ENCODE results near the gene MEGF9.

MEGF9 gene

DNA sequence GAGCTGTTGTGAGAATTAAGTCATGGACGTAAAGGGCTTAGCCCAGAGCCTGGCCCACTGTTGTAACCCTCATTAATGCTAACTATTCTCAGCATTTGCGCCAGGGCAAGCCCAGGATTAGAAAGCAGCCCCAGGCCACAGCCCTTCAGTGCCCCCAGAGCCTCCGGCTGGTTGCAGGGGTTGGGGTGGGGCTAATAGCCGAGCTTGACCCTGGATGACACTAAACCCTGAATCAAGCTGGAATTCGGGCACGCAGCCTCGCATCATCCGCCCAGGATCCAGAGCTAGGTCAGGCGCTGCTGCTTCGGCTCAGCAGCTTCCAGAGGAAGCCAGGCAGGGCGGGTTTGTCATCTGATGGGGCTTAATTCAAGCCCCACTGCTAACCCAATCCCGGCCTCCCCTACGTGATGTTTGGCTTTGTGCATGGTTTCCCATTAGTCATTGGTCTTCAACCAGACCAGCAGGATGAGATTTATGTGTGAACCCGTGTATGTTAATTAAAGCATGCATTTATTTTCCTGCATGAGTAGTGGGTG lies 1.2 kb upstream of the MEGF9 start:
- Histone ChIP-seq H3K27ac (ENCODE audit: low read length) (no peak overlapping the region), H3K36me3 (ENCODE audit: control insufficient read depth, insufficient read depth, low read length) (no peaks in the 10 kb centered on the region), H3K4me1 (ENCODE audit: control insufficient read depth, insufficient read depth, low read length) (no peaks in the 10 kb centered on the region), H3K4me3 (ENCODE audit: low read length) (no peak overlapping the region), H3K9me3 (ENCODE audit: control insufficient read depth, insufficient read depth, low read length) (no peaks in the 10 kb centered on the region), H3K27me3 (ENCODE audit: control insufficient read depth, insufficient read depth, low read length) (peaks cover 11% of the 10 kb centered on the region; the same call in 1 of the 2 replicates)
- DNase-seq (ENCODE audit: low read depth, low spot score): no peak
- WGBS (ENCODE audit: insufficient coverage, insufficient read length): no CpG with 5 or more reads among the region's 14 CpGs

DNA sequence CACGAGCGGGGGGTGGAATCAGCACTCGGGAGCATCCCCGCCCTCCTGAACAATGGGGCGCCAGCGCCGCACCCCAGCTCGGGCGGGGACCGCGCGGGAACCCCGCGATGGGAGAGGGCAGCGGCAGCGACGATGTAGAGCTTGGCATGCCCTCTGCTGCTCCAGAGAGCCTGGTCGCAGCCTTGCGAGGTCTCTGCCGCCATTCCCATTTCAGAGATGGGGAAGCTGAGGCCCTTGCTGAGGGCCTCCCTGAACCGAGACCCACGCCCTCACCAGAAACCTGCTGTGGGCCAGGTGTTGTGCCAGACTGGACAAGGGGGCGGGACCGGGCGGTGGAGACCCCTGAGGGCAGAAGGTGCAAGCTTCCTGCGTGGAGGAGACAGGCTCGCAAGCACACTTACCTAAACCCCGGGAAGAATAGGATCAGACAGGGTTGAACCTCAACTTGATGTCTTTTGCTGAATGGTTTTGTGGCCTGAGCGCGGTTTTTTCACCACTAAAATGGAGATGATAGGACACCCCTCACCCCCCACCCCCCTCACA lies 647 bp upstream of the MEGF9 start:
- no peaks in the 10 kb centered on the region for H3K4me1 ChIP-seq (ENCODE audit: control insufficient read depth, insufficient read depth, low read length)
- WGBS (ENCODE audit: insufficient coverage, insufficient read length): no CpG with 5 or more reads among the region's 30 CpGs
- H3K27me3 ChIP-seq (ENCODE audit: control insufficient read depth, insufficient read depth, low read length): peaks cover 11% of the 10 kb centered on the region; the same call in 1 of the 2 replicates
- H3K4me3 ChIP-seq (ENCODE audit: low read length): peak overlapping the region; percentile 69; the same call in 1 of the 2 replicates
- no peaks in the 10 kb centered on the region for H3K9me3 ChIP-seq (ENCODE audit: control insufficient read depth, insufficient read depth, low read length)
- no peaks in the 10 kb centered on the region for H3K36me3 ChIP-seq (ENCODE audit: control insufficient read depth, insufficient read depth, low read length)
- H3K27ac ChIP-seq (ENCODE audit: low read length): no peak overlapping the region
- no peak for DNase-seq (ENCODE audit: low read depth, low spot score)

DNA sequence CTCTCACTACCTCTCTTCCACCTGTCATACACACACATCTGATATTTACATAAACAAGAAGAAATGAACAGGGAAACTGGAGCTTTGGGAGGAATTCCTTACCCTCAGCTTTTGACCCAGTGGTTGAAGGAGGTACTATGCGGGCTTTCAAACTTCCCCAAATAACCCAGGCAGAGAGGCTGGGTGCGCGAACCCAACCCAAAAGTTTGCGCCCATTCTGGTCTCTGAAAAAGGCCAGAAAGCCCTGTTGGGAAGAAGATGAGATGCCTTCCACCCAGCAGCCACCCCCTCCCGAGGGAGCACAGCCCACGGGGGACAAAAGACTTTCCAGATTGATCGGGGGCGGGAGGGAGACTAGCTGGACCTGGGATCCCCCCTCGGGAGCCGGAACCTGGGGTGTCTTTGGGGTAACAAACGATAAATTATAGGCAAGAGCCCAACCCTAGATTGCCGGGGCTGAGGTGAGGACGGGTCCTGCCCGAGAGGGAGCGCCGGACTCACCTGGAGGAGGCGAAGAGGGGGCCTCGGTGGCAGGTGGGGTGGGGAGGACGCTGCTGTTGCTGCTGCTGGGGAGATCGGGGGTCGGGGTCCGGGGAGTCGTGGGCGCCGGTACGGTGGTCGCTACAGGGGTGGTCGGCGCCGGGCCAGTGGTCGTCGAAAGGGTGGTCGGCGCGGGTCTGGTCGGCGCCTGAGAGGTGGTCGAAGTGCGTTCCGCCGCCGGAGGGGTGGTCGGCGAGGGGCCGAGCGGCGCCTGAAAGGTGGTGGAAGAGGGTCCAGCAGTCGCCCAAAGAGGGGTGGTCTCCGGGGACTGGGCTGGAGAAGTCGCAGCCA lies 798 bp downstream of the MEGF9 start:
- Histone ChIP-seq H3K9me3 (ENCODE audit: control insufficient read depth, insufficient read depth, low read length) (no peaks in the 10 kb centered on the region), H3K27me3 (ENCODE audit: control insufficient read depth, insufficient read depth, low read length) (peaks cover 11% of the 10 kb centered on the region; the same call in 1 of the 2 replicates), H3K27ac (ENCODE audit: low read length) (no peak overlapping the region), H3K4me1 (ENCODE audit: control insufficient read depth, insufficient read depth, low read length) (no peaks in the 10 kb centered on the region), H3K36me3 (ENCODE audit: control insufficient read depth, insufficient read depth, low read length) (no peaks in the 10 kb centered on the region), H3K4me3 (ENCODE audit: low read length) (peak overlapping the region; percentile 69; the same call in 1 of the 2 replicates)
- WGBS (ENCODE audit: insufficient coverage, insufficient read length): no CpG with 5 or more reads among the region's 50 CpGs
- DNase-seq (ENCODE audit: low read depth, low spot score): no peak

DNA sequence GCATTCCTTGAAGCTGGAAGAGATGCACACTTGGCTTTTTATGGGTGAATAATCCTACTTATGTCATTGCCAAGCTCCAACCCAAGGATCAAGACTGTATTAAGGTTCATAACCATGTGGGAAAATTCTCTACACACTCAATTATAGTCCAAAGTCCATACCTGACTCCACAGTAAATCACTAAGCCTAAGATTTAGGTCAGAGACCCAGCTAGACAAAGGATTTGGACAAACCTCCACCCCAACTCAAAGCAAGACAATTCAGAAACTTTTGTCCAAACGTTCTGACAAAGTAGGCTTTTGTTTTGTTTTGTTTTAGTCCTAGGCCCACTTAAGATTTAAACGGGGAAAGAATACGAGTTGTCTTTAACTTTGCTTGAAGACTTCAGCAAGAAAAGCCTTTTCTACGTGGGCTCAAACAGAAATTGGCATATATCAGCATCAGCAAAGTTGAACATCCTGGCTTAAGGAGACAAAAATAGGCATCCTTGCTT lies 1.7 kb downstream of the MEGF9 start:
- no peak for DNase-seq (ENCODE audit: low read depth, low spot score)
- no peak overlapping the region for H3K27ac ChIP-seq (ENCODE audit: low read length)

DNA sequence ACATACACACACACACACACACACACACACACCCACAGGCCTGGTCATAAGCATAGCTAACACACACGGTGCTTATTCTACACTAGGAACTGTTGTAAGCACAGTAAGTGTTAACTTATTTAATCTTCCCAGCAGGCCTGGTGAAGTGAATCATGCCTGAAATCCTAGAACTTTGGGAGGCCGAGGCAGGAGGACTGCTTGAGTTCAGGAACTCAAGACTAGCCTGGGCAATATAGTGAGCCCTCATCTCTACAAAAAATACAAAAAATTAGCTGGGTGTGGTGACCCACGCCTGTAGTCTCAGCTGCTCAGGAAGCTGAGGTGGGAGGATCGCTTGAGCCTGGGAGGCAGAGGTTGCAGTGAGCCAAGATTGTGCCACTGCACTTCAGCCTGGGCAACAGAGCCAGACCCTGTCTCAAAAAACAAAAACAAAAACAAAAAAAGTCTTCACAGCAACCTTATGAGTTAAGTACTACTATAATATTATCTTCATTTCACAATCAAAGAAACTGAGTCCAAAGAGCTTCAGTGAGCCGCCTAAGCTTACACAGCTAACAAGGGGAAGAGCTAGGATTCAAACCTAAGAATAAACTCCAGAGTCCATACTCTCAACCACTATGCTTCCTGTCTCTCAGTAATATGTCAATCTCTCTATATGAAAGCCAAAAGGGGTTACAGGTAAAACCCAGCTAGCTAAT lies 2.3 kb downstream of the MEGF9 start:
- Histone ChIP-seq H3K36me3 (ENCODE audit: control insufficient read depth, insufficient read depth, low read length) (no peaks in the 10 kb centered on the region), H3K4me3 (ENCODE audit: low read length) (no peak overlapping the region), H3K27me3 (ENCODE audit: control insufficient read depth, insufficient read depth, low read length) (peaks cover 11% of the 10 kb centered on the region; the same call in 1 of the 2 replicates), H3K27ac (ENCODE audit: low read length) (no peak overlapping the region), H3K4me1 (ENCODE audit: control insufficient read depth, insufficient read depth, low read length) (no peaks in the 10 kb centered on the region), H3K9me3 (ENCODE audit: control insufficient read depth, insufficient read depth, low read length) (no peaks in the 10 kb centered on the region)
- whole genome bisulfite sequencing (ENCODE audit: insufficient coverage, insufficient read length): no CpG with 5 or more reads among the region's 5 CpGs
- no peak for DNase-seq (ENCODE audit: low read depth, low spot score)

More for the DNA sequence above, 1.7 kb downstream of the MEGF9 start:
- no CpG with 5 or more reads among the region's 4 CpGs for WGBS (ENCODE audit: insufficient coverage, insufficient read length)
- Histone ChIP-seq H3K4me1 (ENCODE audit: control insufficient read depth, insufficient read depth, low read length) (no peaks in the 10 kb centered on the region), H3K4me3 (ENCODE audit: low read length) (no peak overlapping the region), H3K27me3 (ENCODE audit: control insufficient read depth, insufficient read depth, low read length) (peaks cover 11% of the 10 kb centered on the region; the same call in 1 of the 2 replicates), H3K9me3 (ENCODE audit: control insufficient read depth, insufficient read depth, low read length) (no peaks in the 10 kb centered on the region), H3K36me3 (ENCODE audit: control insufficient read depth, insufficient read depth, low read length) (no peaks in the 10 kb centered on the region)

DNA sequence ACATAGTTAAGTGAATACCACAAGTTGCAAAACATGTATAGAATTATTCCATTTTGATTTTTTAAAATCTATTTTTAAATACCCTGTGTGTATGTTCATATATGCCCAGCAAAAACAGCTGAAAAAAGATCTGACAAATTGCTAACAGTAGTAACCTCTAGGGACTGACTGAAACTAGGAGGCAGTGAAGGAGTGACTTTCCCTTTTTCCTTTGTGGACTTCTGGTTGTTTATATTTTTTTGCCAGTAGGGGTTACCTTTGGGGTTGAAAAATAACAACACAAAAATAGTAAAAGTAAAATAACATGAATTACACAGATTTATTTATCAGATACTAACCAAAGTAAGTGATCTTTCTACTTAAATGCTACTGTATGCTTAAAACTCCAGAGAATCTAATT lies 2.9 kb downstream of the MEGF9 start:
- Histone ChIP-seq H3K27ac (ENCODE audit: low read length) (no peak overlapping the region), H3K4me1 (ENCODE audit: control insufficient read depth, insufficient read depth, low read length) (no peaks in the 10 kb centered on the region), H3K36me3 (ENCODE audit: control insufficient read depth, insufficient read depth, low read length) (no peaks in the 10 kb centered on the region), H3K9me3 (ENCODE audit: control insufficient read depth, insufficient read depth, low read length) (no peaks in the 10 kb centered on the region), H3K4me3 (ENCODE audit: low read length) (no peak overlapping the region), H3K27me3 (ENCODE audit: control insufficient read depth, insufficient read depth, low read length) (peaks cover 11% of the 10 kb centered on the region; the same call in 1 of the 2 replicates)
- DNase-seq (ENCODE audit: low read depth, low spot score): no peak

DNA sequence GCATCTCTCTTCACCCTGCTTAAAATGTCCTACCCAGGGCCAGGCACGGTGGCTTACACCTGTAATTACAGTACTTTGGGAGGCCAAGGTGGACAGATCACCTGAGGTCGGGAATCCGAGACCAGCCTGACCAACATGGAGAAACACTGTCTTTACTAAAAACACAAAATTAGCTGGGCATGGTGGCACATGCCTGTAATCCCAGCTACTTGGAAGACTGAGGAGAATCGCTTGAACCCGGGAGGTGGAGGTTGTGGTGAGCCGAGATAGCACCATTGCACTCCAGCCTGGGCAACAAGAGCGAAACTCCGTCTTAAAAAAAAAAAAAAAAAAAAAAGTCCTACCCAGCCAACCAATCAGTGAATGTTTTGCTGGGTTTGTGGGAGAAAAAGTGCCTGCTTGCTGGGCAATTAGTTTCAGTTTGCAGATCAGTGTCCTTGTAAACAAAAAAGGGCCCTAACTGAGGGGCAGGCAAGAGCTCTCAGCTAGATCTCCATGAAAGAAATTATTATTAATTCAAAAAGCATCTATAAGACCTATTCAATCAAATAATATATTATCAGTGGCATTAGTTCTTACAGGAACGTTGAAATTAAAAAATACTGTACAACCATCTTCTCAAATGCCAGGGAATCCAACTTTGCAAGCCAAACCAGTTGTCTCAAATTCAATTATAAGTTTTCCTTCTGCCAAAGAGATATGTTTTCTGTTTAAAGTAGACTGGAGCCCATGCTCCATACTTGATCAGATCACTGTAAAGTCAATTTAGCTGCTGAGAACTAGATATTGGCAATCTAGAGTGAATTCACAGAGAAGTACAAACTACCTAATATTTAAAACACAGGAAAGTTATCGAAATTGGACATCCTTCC lies 3.9 kb downstream of the MEGF9 start:
- Histone ChIP-seq H3K4me1 (ENCODE audit: control insufficient read depth, insufficient read depth, low read length) (no peaks in the 10 kb centered on the region), H3K9me3 (ENCODE audit: control insufficient read depth, insufficient read depth, low read length) (no peaks in the 10 kb centered on the region), H3K4me3 (ENCODE audit: low read length) (no peak overlapping the region), H3K36me3 (ENCODE audit: control insufficient read depth, insufficient read depth, low read length) (no peaks in the 10 kb centered on the region), H3K27me3 (ENCODE audit: control insufficient read depth, insufficient read depth, low read length) (peaks cover 11% of the 10 kb centered on the region; the same call in 1 of the 2 replicates), H3K27ac (ENCODE audit: low read length) (no peak overlapping the region)
- no CpG with 5 or more reads among the region's 10 CpGs for WGBS (ENCODE audit: insufficient coverage, insufficient read length)
- no peak for DNase-seq (ENCODE audit: low read depth, low spot score)

DNA sequence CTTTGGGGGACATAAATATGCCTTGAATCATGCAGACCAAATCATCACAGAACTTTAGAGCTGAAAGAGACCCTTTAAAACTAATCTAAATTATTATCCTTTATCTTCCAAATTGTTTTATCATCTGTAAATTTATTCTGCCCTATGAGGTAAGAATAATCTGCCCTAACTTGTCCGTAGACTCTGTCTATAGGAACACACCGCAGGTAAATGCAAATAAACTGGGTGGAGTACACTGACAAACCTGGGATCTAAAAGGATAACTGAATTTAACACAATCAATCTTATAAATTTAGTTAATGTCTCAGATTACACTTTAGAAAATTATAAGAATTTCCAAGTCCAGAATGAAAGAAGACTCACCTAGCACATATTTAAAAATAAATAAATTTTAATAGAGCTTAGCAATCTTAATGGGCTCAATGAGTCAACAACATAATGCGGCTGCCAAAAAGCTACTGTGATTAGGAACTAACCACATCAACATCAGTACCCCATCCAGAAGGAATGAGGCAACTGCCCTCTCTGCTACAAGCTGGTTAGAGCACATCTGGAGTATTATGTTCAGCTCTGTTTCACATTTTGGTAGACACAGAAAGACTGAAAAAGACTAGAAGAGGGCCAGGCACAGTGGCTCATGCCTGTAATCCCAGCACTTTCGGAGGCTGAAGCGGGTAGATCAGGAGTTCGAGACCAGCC lies 5.6 kb downstream of the MEGF9 start:
- no peak for DNase-seq (ENCODE audit: low read depth, low spot score)
- Histone ChIP-seq H3K27ac (ENCODE audit: low read length) (no peak overlapping the region), H3K9me3 (ENCODE audit: control insufficient read depth, insufficient read depth, low read length) (no peaks in the 10 kb centered on the region), H3K36me3 (ENCODE audit: control insufficient read depth, insufficient read depth, low read length) (no peaks in the 10 kb centered on the region), H3K27me3 (ENCODE audit: control insufficient read depth, insufficient read depth, low read length) (peaks cover 11% of the 10 kb centered on the region; the same call in 1 of the 2 replicates), H3K4me3 (ENCODE audit: low read length) (no peak overlapping the region), H3K4me1 (ENCODE audit: control insufficient read depth, insufficient read depth, low read length) (no peaks in the 10 kb centered on the region)
- no CpG with 5 or more reads among the region's 6 CpGs for WGBS (ENCODE audit: insufficient coverage, insufficient read length)

DNA sequence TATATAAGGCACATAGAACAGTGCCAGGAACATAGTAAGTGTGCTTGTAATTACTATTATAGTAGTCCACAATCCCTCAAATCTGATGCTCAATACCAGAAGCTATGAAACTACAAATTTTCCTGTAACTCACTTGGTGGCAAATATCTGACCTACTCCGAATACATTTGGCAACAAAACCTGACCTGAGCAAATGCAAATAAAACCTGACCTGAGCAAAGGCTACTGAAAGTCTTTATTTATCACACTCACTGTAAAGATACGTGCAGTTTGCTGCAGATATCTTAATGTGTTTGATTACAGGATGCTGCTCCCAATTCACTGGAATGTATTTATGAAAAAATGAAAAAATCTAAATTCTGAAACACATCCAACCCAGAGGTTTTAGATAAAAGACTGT lies 7.1 kb downstream of the MEGF9 start:
- H3K36me3 ChIP-seq (ENCODE audit: control insufficient read depth, insufficient read depth, low read length): no peaks in the 10 kb centered on the region
- no peaks in the 10 kb centered on the region for H3K4me1 ChIP-seq (ENCODE audit: control insufficient read depth, insufficient read depth, low read length)
- H3K27me3 ChIP-seq (ENCODE audit: control insufficient read depth, insufficient read depth, low read length): no peaks in the 10 kb centered on the region
- H3K9me3 ChIP-seq (ENCODE audit: control insufficient read depth, insufficient read depth, low read length): no peaks in the 10 kb centered on the region
- H3K27ac ChIP-seq (ENCODE audit: low read length): no peak overlapping the region
- no peak for DNase-seq (ENCODE audit: low read depth, low spot score)
- H3K4me3 ChIP-seq (ENCODE audit: low read length): no peak overlapping the region
- WGBS (ENCODE audit: insufficient coverage, insufficient read length): no CpG with 5 or more reads among the region's 2 CpGs
